Caki2 (cell line): ENCODE results near the gene CACYBP. TPM values are rescaled to one million over a fixed set of nuclear protein-coding genes. Genes with fewer than 3 reads are reported as not detected.

Source experiments
- DNase-seq: peaks from one replicate; pipeline ENCODE4 v3.0.0-alpha.2; 2015; ENCODE audit warnings: low read depth
- in situ Hi-C: cut with HindIII; loops from 2 replicates; pipeline ENCODE4 v1.10.0; 2016; ENCODE audit warnings: low sequenced_read_pairs, low pct_unique_long_range_greater_than_20kb, mixed read lengths
- total RNA-seq: library from RNA; depleted of rRNA; stranded (reverse); fragments of >200 nt; shearing (Covaris generic); gene quantifications from 2 replicates; pipeline ENCODE4 v1.2.3, GENCODE V29; 2014; ENCODE audit warnings: low replicate concordance

Gene CACYBP
- total RNA-seq, 1 experiment from 2014 or later: 120 TPM

- in situ Hi-C loops: no loop called here
- DNase-seq: peak; percentile 72
These were observed 30.9 kb upstream of the CACYBP start for GRCh38 chr1:174968750-174969244.

DNA sequence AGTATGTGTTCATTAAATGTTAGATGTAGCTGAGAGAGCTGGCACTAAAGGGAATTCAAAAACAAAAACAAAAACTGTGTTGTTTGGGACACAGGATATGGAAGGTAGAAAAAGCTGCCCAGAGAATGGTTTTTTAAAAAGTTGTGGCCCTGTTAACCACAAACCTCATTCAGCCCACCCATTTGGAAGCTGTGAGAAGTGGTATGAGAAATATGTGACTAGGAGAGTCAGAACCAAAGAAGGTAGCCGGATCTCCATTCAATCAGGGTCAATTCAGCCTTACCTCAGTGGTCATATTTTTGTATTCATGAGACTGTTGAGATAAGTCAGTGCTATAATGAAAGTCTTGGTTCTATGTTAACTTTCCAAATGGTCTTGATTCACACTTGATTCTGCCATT, 29.8 kb upstream of the CACYBP start:
- DNase-seq: no peak
- in situ Hi-C loops: no loop called here

GRCh38 chr1:174971466-174971865, 28.3 kb upstream of the CACYBP start:
- DNase-seq: no peak
- in situ Hi-C loops: no loop called here

GRCh38 chr1:174971902-174972301, 27.8 kb upstream of the CACYBP start:
- DNase-seq: no peak
- in situ Hi-C loops: no loop called here

DNA sequence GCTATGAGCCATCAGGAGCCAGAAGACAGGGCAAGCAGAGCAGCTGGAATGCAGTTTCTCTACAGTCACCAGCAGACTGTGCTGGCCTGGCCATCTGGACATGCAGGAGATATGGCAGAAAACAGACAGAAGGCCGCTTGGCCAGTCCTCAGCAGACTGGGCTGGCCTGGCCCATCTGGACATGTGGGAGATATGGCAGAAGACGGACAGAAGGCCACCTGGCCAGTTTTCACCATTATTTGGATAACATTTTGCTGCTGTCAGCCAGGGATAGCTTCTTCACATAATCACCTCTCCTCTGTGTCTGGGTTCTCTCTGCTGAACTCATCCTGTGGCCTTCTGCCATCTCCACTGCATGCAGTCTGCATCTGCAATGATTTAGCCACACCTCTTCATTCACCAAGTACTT, 25.0 kb upstream of the CACYBP start:
- no peak for DNase-seq
- in situ Hi-C loops: no loop called here

DNA sequence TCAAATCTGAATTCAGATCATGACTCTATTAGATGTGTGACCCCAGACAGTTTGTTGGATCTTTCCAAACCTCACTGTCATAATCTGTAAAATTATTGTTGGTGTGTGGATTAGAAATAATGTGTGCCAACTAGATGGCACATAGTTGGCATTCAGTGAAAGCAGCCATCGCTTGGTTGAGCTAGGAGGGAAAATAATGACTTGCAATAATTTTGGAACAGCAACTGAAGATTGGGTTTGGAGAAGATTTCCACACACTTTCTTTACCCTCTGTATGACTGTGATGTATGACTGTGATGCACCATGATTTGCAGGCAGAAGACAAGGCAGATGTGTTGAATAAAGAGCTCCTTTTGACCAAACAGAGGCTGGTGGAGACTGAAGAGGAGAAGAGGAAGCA, 24.0 kb upstream of the CACYBP start:
- in situ Hi-C loops: no loop called here
- DNase-seq: no peak

DNA sequence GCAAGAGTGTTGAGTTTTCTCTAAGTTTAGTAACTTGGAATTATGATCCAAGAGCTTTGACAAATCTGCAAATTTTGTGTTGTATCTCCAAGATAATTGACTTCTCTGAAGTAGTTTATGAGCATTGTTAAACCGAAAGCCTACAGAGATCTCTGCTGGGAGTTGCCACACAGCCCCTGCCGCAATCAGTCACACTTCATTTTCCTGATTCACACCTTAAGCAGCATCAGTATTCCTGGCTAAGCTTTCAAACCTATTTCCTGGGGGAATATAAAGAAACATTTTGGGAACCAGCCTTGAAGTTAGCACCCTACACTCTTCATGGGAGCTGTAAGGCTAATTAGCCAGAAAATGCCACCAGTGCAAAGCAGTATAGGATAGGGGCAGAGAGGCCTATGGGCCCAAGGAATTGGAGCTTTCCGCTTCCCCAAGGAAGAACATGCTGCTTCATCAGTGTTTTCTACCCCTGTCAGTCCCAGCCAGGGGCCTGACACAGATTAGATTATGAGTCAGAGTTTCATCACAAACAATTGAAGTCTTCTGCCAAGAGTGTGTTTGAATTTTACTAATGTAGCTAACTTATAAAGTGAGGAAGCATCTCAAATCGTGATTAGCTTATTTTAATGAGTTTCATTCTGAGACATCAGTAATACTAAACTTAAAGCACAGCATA, 23.2 kb upstream of the CACYBP start:
- in situ Hi-C loops: no loop called here
- no peak for DNase-seq

DNA sequence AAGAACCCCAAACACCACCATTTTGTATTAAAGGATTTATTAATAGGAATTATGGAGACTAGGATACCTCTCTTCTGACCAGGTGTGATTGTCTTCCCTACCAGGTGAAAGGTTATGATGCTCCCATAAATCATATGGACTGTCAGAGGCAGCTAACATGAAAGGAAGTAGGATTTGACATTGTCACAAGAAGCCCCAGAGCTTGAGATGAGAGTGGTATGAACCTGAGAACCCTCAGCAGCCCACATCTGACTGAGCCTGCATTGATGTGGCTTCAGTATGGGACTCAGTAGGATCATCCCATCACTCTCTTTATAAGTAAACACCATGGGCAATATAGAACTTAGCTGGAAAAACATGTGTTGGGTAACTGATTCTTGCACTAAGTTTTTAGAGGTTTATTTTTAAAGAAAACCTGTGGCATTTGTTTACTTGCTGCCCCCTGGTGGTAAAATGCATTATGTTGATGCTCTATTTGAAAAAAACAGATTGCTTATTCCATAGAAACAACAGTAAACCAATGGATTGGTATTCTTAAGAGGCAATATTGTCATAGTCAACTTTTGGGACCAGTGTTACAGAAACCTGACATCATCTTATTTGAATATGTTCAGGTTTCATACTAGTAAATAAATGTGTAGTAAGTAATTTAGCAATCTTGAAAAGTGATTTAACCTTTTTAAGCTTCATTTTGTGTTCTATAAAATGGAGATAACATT, 16.6 kb upstream of the CACYBP start:
- peak; percentile 30 for DNase-seq
- in situ Hi-C loops: no loop called here

- no peak for DNase-seq
- in situ Hi-C loops: no loop called here
These were observed 14.8 kb upstream of the CACYBP start for GRCh38 chr1:174984952-174985351.

GRCh38 chr1:174988539-174988938, 11.2 kb upstream of the CACYBP start:
- no peak for DNase-seq
- in situ Hi-C loops: no loop called here

DNA sequence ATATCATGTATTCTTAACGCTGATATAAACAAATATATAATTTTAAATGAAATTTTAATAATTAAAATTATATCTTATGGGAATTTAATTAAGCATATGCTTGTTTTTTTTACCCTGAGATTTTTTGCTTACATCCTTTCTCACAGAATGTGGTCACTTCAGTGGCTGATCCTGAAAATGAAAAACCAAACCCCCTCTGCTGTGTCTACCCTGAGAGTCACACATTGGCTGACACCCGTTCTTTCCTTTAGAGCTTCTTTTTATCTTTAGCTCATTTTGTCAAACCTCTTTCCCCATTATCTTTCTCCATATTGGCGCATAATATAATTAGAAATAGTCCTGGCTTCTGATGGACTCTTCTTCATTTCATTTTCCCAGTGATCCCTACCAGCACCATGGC, 10.8 kb upstream of the CACYBP start:
- no peak for DNase-seq
- in situ Hi-C loops: no loop called here

- DNase-seq: no peak
- in situ Hi-C loops: no loop called here
These were observed 10.1 kb upstream of the CACYBP start for GRCh38 chr1:174989536-174990220.

- in situ Hi-C loops: no loop called here
- peak; percentile 70 for DNase-seq
These were observed 9.3 kb upstream of the CACYBP start for GRCh38 chr1:174990382-174990999.

DNA sequence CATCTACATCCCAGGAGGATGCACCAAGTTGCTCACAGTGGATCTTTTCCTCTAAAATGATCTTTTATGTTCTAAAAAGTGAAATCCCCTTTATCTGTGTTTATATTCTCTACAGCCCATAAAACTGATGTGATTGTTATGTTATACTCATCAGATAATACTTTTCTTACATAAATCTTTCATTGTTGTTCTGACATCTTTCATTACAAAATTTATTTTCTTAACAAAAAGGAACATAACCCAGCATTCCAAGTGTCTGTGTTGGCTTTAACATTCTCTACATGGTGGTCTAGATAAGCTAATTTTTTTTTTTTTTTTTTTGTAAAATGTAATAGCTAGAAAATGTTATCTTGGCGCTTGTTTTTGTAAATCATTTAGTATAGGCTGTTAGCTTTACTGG, 8.3 kb upstream of the CACYBP start:
- in situ Hi-C loops: no loop called here
- DNase-seq: no peak

DNA sequence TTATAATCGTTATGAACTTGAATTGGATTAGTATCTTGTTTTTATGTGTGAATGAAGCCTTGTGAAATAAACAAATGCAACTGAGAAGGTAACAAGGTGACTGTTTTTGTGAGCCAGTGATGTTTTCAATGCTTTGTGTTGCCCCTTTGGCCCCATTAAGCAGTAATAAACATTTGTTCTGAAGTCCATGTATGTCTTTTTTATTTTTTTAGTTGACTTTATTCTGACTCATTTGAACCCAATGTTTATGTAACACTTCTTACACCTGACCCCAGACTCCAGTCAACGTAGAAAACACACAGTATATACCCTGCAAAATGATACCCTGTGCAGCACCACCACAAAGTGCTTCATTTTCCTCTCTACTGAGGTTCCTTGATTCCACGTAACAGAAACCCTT, 4.6 kb upstream of the CACYBP start:
- DNase-seq: no peak
- in situ Hi-C loops: no loop called here

- DNase-seq: peak; percentile 35
- in situ Hi-C loops: no loop called here
These were observed 3.8 kb upstream of the CACYBP start for GRCh38 chr1:174995916-174996315.

- in situ Hi-C loops: no loop called here
- peak; percentile 36 for DNase-seq
These were observed 3.3 kb upstream of the CACYBP start for GRCh38 chr1:174996476-174996875.

DNA sequence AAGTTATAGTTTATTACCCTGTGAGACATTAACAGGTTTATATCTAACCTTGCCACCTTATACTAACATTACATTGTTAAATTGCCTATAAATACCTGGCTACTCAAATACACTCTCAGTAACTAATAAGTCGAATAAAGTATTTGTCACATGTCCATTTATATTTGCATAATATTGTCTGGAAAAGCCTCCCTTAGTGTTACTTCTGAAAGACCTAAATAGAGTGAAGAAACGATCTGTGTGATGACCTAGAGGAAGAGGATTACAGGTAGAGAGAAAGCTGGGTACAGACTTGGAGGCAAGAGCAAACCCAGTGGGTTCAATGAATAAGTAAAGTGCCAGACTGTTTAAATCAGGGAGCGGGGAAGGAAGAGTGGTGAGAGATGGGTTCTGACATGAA, 2.7 kb upstream of the CACYBP start:
- in situ Hi-C loops: no loop called here
- no peak for DNase-seq
